Ascending aorta (tissue), 2 donors: ENCODE data around the gene MAP7D3. TPM values are rescaled to one million over a fixed set of nuclear protein-coding genes. Genes with fewer than 3 reads are reported as not detected.
A peak's percentile ranks its signal among the peaks of the same experiment; 100 is the strongest.

Source experiments
- DNase-seq, 2 donors: peaks; one replicate each; pipeline ENCODE4 v3.0.0-alpha.2; 2019; ENCODE audit warnings: low spot score in 2 of 2
- H3K27ac ChIP-seq, 2 donors: fragments of 200-600 bp; sonication (generic); one replicate each; pipeline ENCODE4 v1.5.1; 2016 to 2017; ENCODE audit warnings: mild to moderate bottlenecking in 1 of 2
- H3K27me3 ChIP-seq: fragments of 200-600 bp; sonication (generic); one replicate; pipeline ENCODE4 v1.5.1; 2017
- H3K36me3 ChIP-seq, 2 donors: fragments of 200-600 bp; sonication (generic); one replicate each; pipeline ENCODE4 v1.5.1; 2016
- H3K4me1 ChIP-seq, 2 donors: fragments of 200-600 bp; sonication (generic); one replicate each; pipeline ENCODE4 v1.5.1; 2016 to 2017; ENCODE audit warnings: mild to moderate bottlenecking in 1 of 2
- H3K4me3 ChIP-seq, 2 donors: fragments of 200-600 bp; sonication (generic); one replicate each; pipeline ENCODE4 v1.5.1; 2016 to 2017; ENCODE audit warnings: mild to moderate bottlenecking in 1 of 2
- H3K9me3 ChIP-seq, 2 donors: fragments of 200-600 bp; sonication (generic); one replicate each; pipeline ENCODE4 v1.5.1; 2016
- CTCF ChIP-seq, 3 experiments: fragments of 200-600 bp in 2 of 3; fragments of 450-650 bp in 1 of 3; sonication (generic) in 2 of 3; IDR thresholded peaks; one replicate each; pipeline ENCODE4 v1.5.1; 2016 to 2019; ENCODE audit warnings: antibody characterized with exemption in 3 of 3, mild to moderate bottlenecking in 1 of 3, moderate library complexity in 1 of 3
- intact Hi-C: fragments of 100-400 bp; cut with DNase I; formaldehyde crosslinking; loops from one replicate; pipeline ENCODE4 v1.15.1; 2023
- total RNA-seq: library from RNA; depleted of rRNA; stranded (reverse); fragments of >200 nt; gene quantifications from one replicate; pipeline ENCODE4 v1.1.0, GENCODE V29; 2016

MAP7D3 gene
- total RNA-seq, 1 donor from 2014 or later: 7.9 TPM

GRCh38 chrX:136268051-136269048 lies 17.1 kb upstream of the MAP7D3 start:
- intact Hi-C loops: loop anchor here (2.0 to 5.0 kb wide), 3 partner anchors 56 to 240 kb away; partner anchors contain the start of gene HTATSF1
- no peak for DNase-seq
- no peaks in the 10 kb centered on the region for H3K4me1 ChIP-seq

GRCh38 chrX:136266828-136267227 lies 15.6 kb upstream of the MAP7D3 start:
- H3K36me3 ChIP-seq: no peaks in the 10 kb centered on the region
- no peaks in the 10 kb centered on the region for H3K9me3 ChIP-seq
- peaks cover 0 to 4% of the 10 kb centered on the region in 2 donors for H3K4me1 ChIP-seq
- no peak overlapping the region for H3K27ac ChIP-seq
- H3K4me3 ChIP-seq: no peak overlapping the region
- intact Hi-C loops: loop anchor here (5.0 kb wide), 2 partner anchors 55 to 230 kb away; partner anchors contain the start of gene HTATSF1
- TF ChIP-seq CTCF (IDR thresholded peaks at IDR 0.05): no peak
- DNase-seq: no peak
- H3K27me3 ChIP-seq: no peaks in the 10 kb centered on the region

More at GRCh38 chrX:136268051-136269048, 17.1 kb upstream of the MAP7D3 start:
- peak; percentile 32 to 80 (median 77) for TF ChIP-seq CTCF (IDR thresholded peaks at IDR 0.05)
- Histone ChIP-seq H3K9me3 (no peaks in the 10 kb centered on the region), H3K4me3 (no peak overlapping the region), H3K36me3 (no peaks in the 10 kb centered on the region), H3K27me3 (no peaks in the 10 kb centered on the region), H3K27ac (no peak overlapping the region)

GRCh38 chrX:136262812-136263315 lies 11.7 kb upstream of the MAP7D3 start:
- TF ChIP-seq CTCF (IDR thresholded peaks at IDR 0.05): no peak
- Histone ChIP-seq H3K4me1 (peaks cover 0 to 34% of the 10 kb centered on the region in 2 donors), H3K27me3 (no peaks in the 10 kb centered on the region), H3K27ac (peak overlapping the region; percentile 88 to 91), H3K36me3 (no peaks in the 10 kb centered on the region), H3K9me3 (no peaks in the 10 kb centered on the region), H3K4me3 (no peak overlapping the region)
- intact Hi-C loops: loop anchor here (5.0 kb wide), 1 partner anchor 96 kb away; no protein-coding TSS in a partner anchor
- no peak for DNase-seq

GRCh38 chrX:136262243-136262642 lies 11.0 kb upstream of the MAP7D3 start:
- intact Hi-C loops: loop anchor here (5.0 kb wide), 1 partner anchor 95 kb away; no protein-coding TSS in a partner anchor
- DNase-seq: no peak
- H3K27me3 ChIP-seq: no peaks in the 10 kb centered on the region
- H3K36me3 ChIP-seq: no peaks in the 10 kb centered on the region
- peak overlapping the region; percentile 88 to 91 for H3K27ac ChIP-seq
- H3K4me3 ChIP-seq: no peak overlapping the region
- H3K9me3 ChIP-seq: no peaks in the 10 kb centered on the region
- peaks cover 0 to 36% of the 10 kb centered on the region in 2 donors for H3K4me1 ChIP-seq
- no peak for TF ChIP-seq CTCF (IDR thresholded peaks at IDR 0.05)

- no peak overlapping the region for H3K4me3 ChIP-seq
- H3K36me3 ChIP-seq: no peaks in the 10 kb centered on the region
- H3K27ac ChIP-seq: peak overlapping the region; percentile 88 to 91
- no peak for DNase-seq
- TF ChIP-seq CTCF (IDR thresholded peaks at IDR 0.05): no peak
- H3K27me3 ChIP-seq: no peaks in the 10 kb centered on the region
- no peaks in the 10 kb centered on the region for H3K9me3 ChIP-seq
- intact Hi-C loops: loop anchor here (5.0 kb wide), 1 partner anchor 94 kb away; no protein-coding TSS in a partner anchor
- peaks cover 0 to 43% of the 10 kb centered on the region in 2 donors for H3K4me1 ChIP-seq
Measured at GRCh38 chrX:136261321-136261720, 10.1 kb upstream of the MAP7D3 start.
